NCI-H1048 (cell line): ENCODE results near the gene HDHD3.

Experiments used
- DNase-seq: peaks from one replicate; lab custom pipeline; 2025; lab: John Stamatoyannopoulos, UW

Gene HDHD3

DNA sequence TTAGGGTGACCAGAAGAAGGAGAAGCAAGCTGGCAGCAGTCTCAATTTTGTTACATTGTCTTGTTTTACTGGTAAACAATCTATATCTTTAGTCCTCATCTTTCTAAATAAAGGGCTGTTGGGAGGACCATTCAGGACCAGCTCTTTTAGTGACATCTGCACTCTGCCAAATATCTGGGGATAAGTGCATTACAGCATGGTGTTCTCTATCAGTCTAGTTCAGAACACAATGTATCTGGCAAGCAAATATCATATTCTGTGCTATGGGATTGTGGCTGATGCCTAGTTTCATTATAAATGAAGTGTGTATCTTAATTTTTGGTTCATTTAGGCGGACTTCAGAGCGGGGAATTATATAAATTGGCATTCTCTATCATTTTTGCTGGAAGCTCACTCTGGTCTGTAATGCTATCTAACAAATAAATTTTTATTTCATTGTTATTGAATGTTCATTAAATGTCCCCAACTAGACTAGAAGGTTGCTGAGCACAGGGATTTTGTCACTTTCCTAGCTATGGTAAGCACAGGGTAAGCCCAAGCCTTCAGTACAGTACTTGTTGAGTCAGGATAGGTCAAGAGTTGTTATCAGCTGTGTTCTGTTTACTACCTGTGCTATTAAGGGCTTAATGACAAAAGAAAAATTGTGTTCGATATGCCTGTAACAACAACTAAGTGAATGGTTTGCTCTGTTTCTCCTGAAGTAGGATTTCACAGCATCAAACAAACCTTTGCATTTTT lies 48.6 kb downstream of the HDHD3 start:
- DNase-seq: no peak

DNA sequence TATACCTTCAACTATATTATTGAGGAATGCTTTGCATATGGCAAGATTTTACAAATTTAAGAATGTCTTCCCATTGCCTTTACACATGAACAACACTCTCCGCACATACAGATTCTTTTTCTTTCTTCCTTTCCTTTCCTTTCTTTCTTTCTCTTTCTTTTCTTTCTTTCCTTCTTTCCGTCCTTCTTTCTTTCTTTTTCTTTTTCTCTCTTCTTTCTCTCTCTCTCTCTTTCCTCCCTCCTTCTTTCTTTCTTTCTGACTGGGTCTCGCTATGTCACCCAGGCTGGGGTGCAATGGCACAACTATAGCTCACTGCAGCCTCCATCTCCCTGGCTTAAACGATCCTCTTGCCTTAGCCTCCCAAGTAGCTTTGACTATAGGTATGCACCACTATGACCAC lies 50.6 kb downstream of the HDHD3 start:
- DNase-seq: no peak
